B cell (primary cell): Measurements from ENCODE around the gene SKP2. TPM values are rescaled to one million over a fixed set of nuclear protein-coding genes. Genes with fewer than 3 reads are reported as not detected.

Experiments used
- ATAC-seq: fragments of 200-7000 bp; cut with Tn5 transposase; one replicate; pipeline ENCODE4 v1.10.0; 2021; ENCODE audit warnings: low read depth, mild to moderate bottlenecking, moderate number of reproducible peaks, moderate library complexity
- CTCF ChIA-PET: fragments of 350-600 bp; sonication (Branson Sonifier 250); formaldehyde crosslinking; loops from one replicate; lab custom pipeline; 2021; ENCODE audit warnings: antibody characterized with exemption, inconsistent platforms; lab: Charles Lee
- POLR2A ChIA-PET: fragments of 350-600 bp; sonication (Branson Sonifier 250); formaldehyde crosslinking; loops from one replicate; lab custom pipeline; 2021; ENCODE audit warnings: antibody characterized with exemption; lab: Charles Lee
- DNase-seq: peaks from one replicate; pipeline ENCODE4 v3.0.0; 2013
- H2AFZ ChIP-seq: 2 replicates; pipeline ENCODE4 v1.6.1; 2012; ENCODE audit warnings: mild to moderate bottlenecking, low read depth, low read length; ENCODE audit not compliant: insufficient read depth, poor library complexity, severe bottlenecking
- H3K27ac ChIP-seq, 2 donors: 1 replicate in 1 of 2; 2 replicates in 1 of 2; pipeline ENCODE4 v1.5.1; 2012 to 2013; ENCODE audit warnings: low read length in 2 of 2, mild to moderate bottlenecking in 2 of 2, moderate library complexity in 1 of 2
- H3K27me3 ChIP-seq, 4 experiments: fragments of 200-600 bp in 1 of 4; sonication (generic) in 1 of 4; replicated peaks in 1 of 4; 1 replicate in 2 of 4; 2 replicates in 2 of 4; pipeline versions ENCODE4 v1.6.1 to v1.7.0; 2013 to 2016; ENCODE audit warnings: low read length in 3 of 4, mild to moderate bottlenecking in 2 of 4, mixed read lengths in 1 of 4, moderate library complexity in 1 of 4; ENCODE audit not compliant: insufficient read depth in 4 of 4, control insufficient read depth in 3 of 4; ENCODE audit errors: control extremely low read depth in 1 of 4
- H3K36me3 ChIP-seq, 2 experiments: replicated peaks in 1 of 2; 1 replicate in 1 of 2; 2 replicates in 1 of 2; pipeline versions ENCODE4 v1.6.1 to v1.7.1; 2013; ENCODE audit warnings: low read length in 1 of 2; ENCODE audit not compliant: insufficient read depth in 2 of 2, control insufficient read depth in 1 of 2; ENCODE audit errors: control extremely low read depth in 1 of 2, extremely low read depth in 1 of 2
- H3K4me1 ChIP-seq, 2 donors: fragments of 200-600 bp in 1 of 2; sonication (generic) in 1 of 2; 1 replicate in 1 of 2; 2 replicates in 1 of 2; pipeline versions ENCODE4 v1.5.1 to v1.6.1; 2013 to 2017; ENCODE audit warnings: low read length in 2 of 2; ENCODE audit not compliant: control insufficient read depth in 2 of 2, insufficient read depth in 2 of 2
- H3K4me2 ChIP-seq: replicated peaks from 2 replicates; pipeline ENCODE3; 2012; ENCODE audit warnings: mild to moderate bottlenecking, low read depth, low read length; ENCODE audit not compliant: poor library complexity, severe bottlenecking
- H3K4me3 ChIP-seq, 5 experiments: fragments of 200-600 bp in 1 of 5; sonication (generic) in 1 of 5; 1 replicate in 3 of 5; 2 replicates in 2 of 5; pipeline versions ENCODE4 v1.5.1 to v1.7.0; 2011 to 2016; ENCODE audit warnings: low read length in 4 of 5, mild to moderate bottlenecking in 4 of 5, low read depth in 2 of 5, control low read depth in 1 of 5, moderate library complexity in 1 of 5; ENCODE audit not compliant: insufficient read depth in 1 of 5; ENCODE audit errors: control extremely low read depth in 1 of 5, extremely low read depth in 1 of 5
- H3K79me2 ChIP-seq: fragments of 200-600 bp; sonication (generic); one replicate; pipeline ENCODE4 v1.6.0; 2016; ENCODE audit warnings: low read length; ENCODE audit not compliant: control insufficient read depth, insufficient read depth
- H3K9ac ChIP-seq: fragments of 200-600 bp; sonication (generic); 2 replicates; pipeline ENCODE4 v1.6.1; 2017; ENCODE audit warnings: mild to moderate bottlenecking, low read length, moderate library complexity
- H3K9me3 ChIP-seq, 3 donors: one replicate each; pipeline versions ENCODE4 v1.6.1 to v1.7.1; 2013; ENCODE audit warnings: low read length in 2 of 3; ENCODE audit not compliant: control insufficient read depth in 2 of 3, insufficient read depth in 1 of 3; ENCODE audit errors: control extremely low read depth in 1 of 3
- H4K20me1 ChIP-seq: 2 replicates; pipeline ENCODE4 v1.6.0; 2012; ENCODE audit warnings: mild to moderate bottlenecking, low read length; ENCODE audit not compliant: insufficient read depth, control insufficient read depth, poor library complexity, severe bottlenecking
- H3K27ac Mint-ChIP-seq: one replicate; pipeline ENCODE4 v1.8.0; 2021; ENCODE audit warnings: mixed read lengths
- H3K27me3 Mint-ChIP-seq: one replicate; pipeline ENCODE4 v1.8.0; 2021; ENCODE audit warnings: mixed read lengths
- H3K4me1 Mint-ChIP-seq: one replicate; pipeline ENCODE4 v1.8.0; 2021; ENCODE audit warnings: mixed read lengths
- H3K4me3 Mint-ChIP-seq: one replicate; pipeline ENCODE4 v1.8.0; 2021; ENCODE audit warnings: mixed read lengths
- H3K9me3 Mint-ChIP-seq: one replicate; pipeline ENCODE4 v1.8.0; 2022; ENCODE audit warnings: mixed read lengths; ENCODE audit not compliant: insufficient read depth
- EZH2 ChIP-seq: IDR thresholded peaks from 2 replicates; pipeline ENCODE4 v1.6.1; 2012; ENCODE audit warnings: borderline replicate concordance, low read depth, mild to moderate bottlenecking, moderate library complexity, low read length; ENCODE audit not compliant: insufficient read depth, poor library complexity, severe bottlenecking
- WGBS: methylation state at CpG from one replicate; pipeline ENCODE4 v1.1.5; 2013; ENCODE audit warnings: missing lambda C conversion rate; ENCODE audit not compliant: insufficient coverage; 5-methylcytosine and 5-hydroxymethylcytosine counted together
- intact Hi-C: fragments of 100-400 bp; cut with micrococcal nuclease; formaldehyde crosslinking; loops from one replicate; pipeline ENCODE4 v1.10.0; 2022
- polyA plus RNA-seq: library from polyadenylated mRNA; depleted of rRNA; stranded (reverse); fragments of >200 nt; gene quantifications from 2 replicates; pipeline ENCODE4 v1.2.3, GENCODE V29; 2012
- total RNA-seq, 2 donors: library from RNA; stranded (reverse); fragments of 120-200 nt in 1 of 2; gene quantifications; 1 replicate in 1 of 2; 2 replicates in 1 of 2; pipeline versions ENCODE4 v1.2.3 to v1.2.4, GENCODE V29; 2013 to 2022
- TF ChIP-seq, protein P1 (sequence below): fragments of 200-600 bp; IDR thresholded peaks from one replicate; pipeline ENCODE4 v1.8.0; 2022; ENCODE audit warnings: antibody characterized with exemption, mild to moderate bottlenecking

Gene SKP2
- total and polyA plus RNA-seq, 2 donors (not counting 1 experiment from before 2014, with no cell fraction given), result 26.7 to 27.1 TPM

DNA sequence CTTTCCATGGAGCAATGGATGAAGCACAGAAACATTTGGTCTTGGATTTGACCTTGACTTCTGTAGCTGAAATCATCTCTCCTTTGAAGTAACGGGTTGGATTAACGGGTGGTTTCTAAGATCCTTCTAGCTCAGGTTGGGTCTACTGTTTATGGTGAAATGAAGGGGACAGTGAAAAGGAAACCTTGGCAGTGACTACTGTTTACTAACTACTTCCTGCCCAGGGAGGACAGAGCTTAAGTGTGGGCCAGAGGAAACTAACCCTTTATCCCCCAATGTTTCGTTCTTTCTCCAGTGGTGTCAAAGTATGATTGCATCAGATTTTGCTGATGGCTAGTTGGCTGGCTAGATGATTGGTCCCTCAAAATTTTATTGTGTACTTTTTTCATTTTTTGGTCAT, 22.2 kb downstream of the SKP2 start:
- no peaks in the 10 kb centered on the region for H4K20me1 ChIP-seq
- Mint-ChIP-seq H3K27ac (no peak overlapping the region), H3K9me3 (no peaks in the 10 kb centered on the region), H3K4me1 (peaks cover 2% of the 10 kb centered on the region), H3K27me3 (no peaks in the 10 kb centered on the region), H3K4me3 (no peak overlapping the region)
- no peak overlapping the region for H2AFZ ChIP-seq
- no peak overlapping the region for H3K27ac ChIP-seq
- H3K36me3 ChIP-seq, result peaks cover 11 to 56% of the 10 kb centered on the region in 2 experiments
- no peak overlapping the region for H3K4me3 ChIP-seq
- no peaks in the 10 kb centered on the region for H3K9me3 ChIP-seq
- ChIA-PET POLR2A (no interaction called here), CTCF (no interaction called here)
- no CpG with 5 or more reads among the region's 3 CpGs for whole genome bisulfite sequencing
- ATAC-seq, result no peak
- no peak overlapping the region for H3K9ac ChIP-seq
- H3K79me2 ChIP-seq, result no peaks in the 10 kb centered on the region
- intact Hi-C loops, result no loop called here
- TF ChIP-seq EZH2, result no peak
- TF ChIP-seq, protein P1, sequence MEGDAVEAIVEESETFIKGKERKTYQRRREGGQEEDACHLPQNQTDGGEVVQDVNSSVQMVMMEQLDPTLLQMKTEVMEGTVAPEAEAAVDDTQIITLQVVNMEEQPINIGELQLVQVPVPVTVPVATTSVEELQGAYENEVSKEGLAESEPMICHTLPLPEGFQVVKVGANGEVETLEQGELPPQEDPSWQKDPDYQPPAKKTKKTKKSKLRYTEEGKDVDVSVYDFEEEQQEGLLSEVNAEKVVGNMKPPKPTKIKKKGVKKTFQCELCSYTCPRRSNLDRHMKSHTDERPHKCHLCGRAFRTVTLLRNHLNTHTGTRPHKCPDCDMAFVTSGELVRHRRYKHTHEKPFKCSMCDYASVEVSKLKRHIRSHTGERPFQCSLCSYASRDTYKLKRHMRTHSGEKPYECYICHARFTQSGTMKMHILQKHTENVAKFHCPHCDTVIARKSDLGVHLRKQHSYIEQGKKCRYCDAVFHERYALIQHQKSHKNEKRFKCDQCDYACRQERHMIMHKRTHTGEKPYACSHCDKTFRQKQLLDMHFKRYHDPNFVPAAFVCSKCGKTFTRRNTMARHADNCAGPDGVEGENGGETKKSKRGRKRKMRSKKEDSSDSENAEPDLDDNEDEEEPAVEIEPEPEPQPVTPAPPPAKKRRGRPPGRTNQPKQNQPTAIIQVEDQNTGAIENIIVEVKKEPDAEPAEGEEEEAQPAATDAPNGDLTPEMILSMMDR, result no peak
- no peak for DNase-seq
- H3K4me2 ChIP-seq, result no peak overlapping the region
- H3K4me1 ChIP-seq, result no peaks in the 10 kb centered on the region
- H3K27me3 ChIP-seq, result no peaks in the 10 kb centered on the region

GRCh38 chr5:36175043-36175442, 23.1 kb downstream of the SKP2 start:
- peaks cover 14 to 59% of the 10 kb centered on the region in 2 experiments for H3K36me3 ChIP-seq
- H2AFZ ChIP-seq, result no peak overlapping the region
- no peaks in the 10 kb centered on the region for H4K20me1 ChIP-seq
- Mint-ChIP-seq H3K9me3 (no peaks in the 10 kb centered on the region), H3K27ac (no peak overlapping the region), H3K4me3 (no peak overlapping the region), H3K27me3 (no peaks in the 10 kb centered on the region), H3K4me1 (peaks cover 2% of the 10 kb centered on the region)
- H3K4me2 ChIP-seq, result no peak overlapping the region
- no peak overlapping the region for H3K4me3 ChIP-seq
- no peak overlapping the region for H3K27ac ChIP-seq
- 94% methylated on average over 3 of the region's 5 CpGs for WGBS
- H3K4me1 ChIP-seq, result no peaks in the 10 kb centered on the region
- ATAC-seq (no peak), DNase-seq (no peak)
- ChIA-PET CTCF (no interaction called here), POLR2A (no interaction called here)
- H3K27me3 ChIP-seq, result no peaks in the 10 kb centered on the region
- H3K9ac ChIP-seq, result no peak overlapping the region
- intact Hi-C loops, result no loop called here
- TF ChIP-seq EZH2, result no peak
- TF ChIP-seq, protein P1, result no peak
- no peaks in the 10 kb centered on the region for H3K79me2 ChIP-seq
- no peaks in the 10 kb centered on the region for H3K9me3 ChIP-seq
